ENCODE measurements around the gene SRGAP3.

Gene SRGAP3

DNA sequence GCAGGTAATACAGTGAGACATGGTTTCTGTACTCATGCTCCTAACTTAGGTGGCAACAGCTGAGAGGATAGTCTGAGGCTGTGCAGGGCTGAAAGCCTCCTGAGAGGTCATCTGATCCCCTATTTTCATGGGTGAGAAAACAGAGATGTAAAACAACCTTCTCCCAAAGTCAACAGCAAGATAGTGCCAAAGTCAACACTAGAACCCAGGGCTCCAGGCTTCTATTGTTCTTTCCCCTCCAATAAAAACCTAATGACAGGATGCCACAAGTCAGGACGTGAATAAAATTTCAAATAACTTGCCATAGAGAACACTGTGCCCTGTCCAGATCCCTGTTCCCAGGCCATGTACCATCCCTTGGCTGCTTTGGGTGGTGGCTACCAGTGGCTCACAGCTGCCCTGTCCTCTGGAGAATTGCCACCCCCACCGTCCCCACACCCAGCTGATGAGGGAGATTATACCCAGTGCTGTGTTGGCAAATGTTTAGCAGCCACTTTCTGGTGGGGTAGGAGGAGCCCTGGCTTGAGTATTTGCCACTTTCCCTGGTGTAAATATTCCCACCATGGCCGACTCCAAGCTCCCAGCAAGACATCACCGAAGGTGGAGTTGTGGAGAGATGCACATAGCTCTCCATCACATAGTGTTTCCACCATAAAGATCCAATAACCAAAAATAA is 54.8 kb downstream of the SRGAP3 start:
- DNase-seq (ENCODE audit: low read depth): no peak
- TF ChIP-seq, protein P1, sequence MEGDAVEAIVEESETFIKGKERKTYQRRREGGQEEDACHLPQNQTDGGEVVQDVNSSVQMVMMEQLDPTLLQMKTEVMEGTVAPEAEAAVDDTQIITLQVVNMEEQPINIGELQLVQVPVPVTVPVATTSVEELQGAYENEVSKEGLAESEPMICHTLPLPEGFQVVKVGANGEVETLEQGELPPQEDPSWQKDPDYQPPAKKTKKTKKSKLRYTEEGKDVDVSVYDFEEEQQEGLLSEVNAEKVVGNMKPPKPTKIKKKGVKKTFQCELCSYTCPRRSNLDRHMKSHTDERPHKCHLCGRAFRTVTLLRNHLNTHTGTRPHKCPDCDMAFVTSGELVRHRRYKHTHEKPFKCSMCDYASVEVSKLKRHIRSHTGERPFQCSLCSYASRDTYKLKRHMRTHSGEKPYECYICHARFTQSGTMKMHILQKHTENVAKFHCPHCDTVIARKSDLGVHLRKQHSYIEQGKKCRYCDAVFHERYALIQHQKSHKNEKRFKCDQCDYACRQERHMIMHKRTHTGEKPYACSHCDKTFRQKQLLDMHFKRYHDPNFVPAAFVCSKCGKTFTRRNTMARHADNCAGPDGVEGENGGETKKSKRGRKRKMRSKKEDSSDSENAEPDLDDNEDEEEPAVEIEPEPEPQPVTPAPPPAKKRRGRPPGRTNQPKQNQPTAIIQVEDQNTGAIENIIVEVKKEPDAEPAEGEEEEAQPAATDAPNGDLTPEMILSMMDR (IDR thresholded peaks at IDR 0.05; ENCODE audit: control insufficient read depth, insufficient read depth, low read depth, low read length, missing control alignments): no peak
- no peak overlapping the region for H3K4me3 ChIP-seq (ENCODE audit: control insufficient read depth, low read depth, low read length)

DNA sequence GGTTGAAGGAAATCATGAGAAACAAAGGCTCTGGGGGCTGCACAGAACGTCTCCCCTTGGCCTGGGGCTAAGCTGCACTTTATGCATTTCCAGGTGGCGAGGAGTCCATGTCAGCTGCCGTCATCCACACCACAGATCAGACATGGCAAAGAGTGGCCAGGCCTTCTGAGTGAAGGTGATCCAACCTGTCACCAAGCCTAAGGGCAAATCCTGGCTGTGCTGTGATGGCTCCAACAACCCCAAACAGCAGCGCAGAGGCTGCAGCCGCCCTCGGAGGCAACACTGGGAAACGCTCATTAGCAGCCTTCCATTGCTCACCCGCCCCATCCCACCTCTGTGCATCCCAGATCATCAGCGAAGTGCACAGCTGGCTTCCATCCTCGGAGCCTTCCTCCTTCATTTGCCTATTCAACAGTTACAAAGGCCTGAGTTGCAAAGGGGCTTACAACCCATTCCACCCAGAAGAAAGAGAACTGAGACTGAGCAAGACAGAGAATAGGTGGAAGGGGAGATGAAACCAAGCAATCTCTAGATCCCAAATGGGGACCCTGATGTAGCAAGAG is 55.7 kb downstream of the SRGAP3 start:
- no peak for DNase-seq (ENCODE audit: low read depth)
- TF ChIP-seq, protein P1 (IDR thresholded peaks at IDR 0.05; ENCODE audit: control insufficient read depth, insufficient read depth, low read depth, low read length, missing control alignments): no peak
- H3K4me3 ChIP-seq (ENCODE audit: control insufficient read depth, low read depth, low read length): no peak overlapping the region

DNA sequence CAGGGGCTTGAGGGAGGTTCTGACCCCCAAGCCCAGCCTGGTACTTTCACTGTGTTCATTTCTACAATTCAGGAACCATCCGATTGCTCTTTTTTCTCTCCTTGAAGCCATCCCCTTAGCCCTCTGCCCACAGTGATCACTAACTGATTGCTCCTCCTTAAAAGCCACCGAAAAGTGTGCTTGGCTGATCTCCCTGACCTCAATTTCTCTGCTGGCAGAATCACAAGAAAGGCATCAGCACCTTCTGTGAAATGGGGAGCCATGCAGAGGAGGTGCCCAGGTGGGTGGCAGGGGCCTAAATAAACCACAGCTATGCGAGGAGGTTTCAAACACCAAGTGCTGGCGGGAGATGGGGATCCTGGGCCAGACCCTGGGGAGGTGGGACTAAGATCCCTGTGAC is 56.2 kb downstream of the SRGAP3 start:
- no peak overlapping the region for H3K4me3 ChIP-seq (ENCODE audit: control insufficient read depth, low read depth, low read length)
- TF ChIP-seq, protein P1 (IDR thresholded peaks at IDR 0.05; ENCODE audit: control insufficient read depth, insufficient read depth, low read depth, low read length, missing control alignments): no peak
- no peak for DNase-seq (ENCODE audit: low read depth)

DNA sequence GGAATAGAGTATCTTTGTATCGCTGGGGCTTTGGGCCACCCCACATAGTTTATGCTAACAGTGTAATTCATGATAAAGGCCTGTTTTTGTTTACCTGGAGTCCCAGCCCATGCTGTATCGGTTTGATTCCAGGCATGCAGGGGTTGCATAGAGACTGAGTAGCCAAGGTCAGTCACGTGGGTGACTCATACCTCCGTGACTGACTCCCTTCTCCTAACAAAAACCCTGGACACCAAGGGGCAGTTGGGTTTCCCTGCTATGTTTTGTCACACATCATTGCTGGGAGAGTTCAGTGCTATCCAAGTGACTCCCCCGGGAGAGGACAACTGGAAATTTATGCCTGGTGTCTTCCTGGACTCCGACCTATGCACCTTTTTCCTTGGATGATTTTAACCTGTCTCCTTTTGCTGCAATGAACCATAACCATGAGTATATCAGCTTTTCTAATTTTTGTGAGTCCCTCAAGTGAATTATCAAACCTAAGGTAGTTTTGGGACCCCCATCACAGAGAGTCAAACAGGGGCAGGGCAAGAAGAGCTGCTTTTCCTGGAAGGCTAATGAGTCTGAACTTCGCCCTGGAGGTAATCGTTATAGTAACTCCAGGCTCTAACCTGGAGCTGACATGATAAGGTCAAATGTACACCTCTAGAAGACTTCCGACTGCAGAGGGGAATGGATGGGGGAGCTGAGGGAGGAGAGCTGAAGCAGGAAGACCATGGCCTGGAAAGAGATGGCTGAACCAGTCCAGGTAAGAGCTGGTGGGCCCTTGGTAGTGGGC is 57.0 kb downstream of the SRGAP3 start:
- DNase-seq (ENCODE audit: low read depth): no peak
- no peak overlapping the region for H3K4me3 ChIP-seq (ENCODE audit: control insufficient read depth, low read depth, low read length)
- TF ChIP-seq, protein P1 (IDR thresholded peaks at IDR 0.05; ENCODE audit: control insufficient read depth, insufficient read depth, low read depth, low read length, missing control alignments): no peak

DNA sequence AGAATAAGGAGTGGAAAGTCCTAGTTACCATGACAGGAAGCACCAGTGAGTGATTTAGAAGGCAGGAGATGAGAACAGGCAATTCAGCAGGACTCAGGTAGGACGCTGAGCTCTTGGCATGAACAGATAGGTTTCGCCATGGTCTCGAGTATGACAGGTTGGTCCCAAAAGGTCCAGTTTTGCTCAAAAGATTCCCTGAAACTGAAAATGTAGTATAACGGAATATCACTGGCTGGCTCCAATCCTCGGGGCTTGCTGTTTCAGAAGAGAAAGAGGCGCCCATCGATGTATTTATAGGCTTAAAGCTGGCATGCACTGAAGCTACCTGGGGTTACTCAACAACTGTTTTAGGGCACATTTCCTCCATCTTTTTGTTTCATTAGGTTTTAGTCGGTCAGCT is 59.2 kb downstream of the SRGAP3 start:
- DNase-seq (ENCODE audit: low read depth): no peak
- no peak overlapping the region for H3K4me3 ChIP-seq (ENCODE audit: control insufficient read depth, low read depth, low read length)

DNA sequence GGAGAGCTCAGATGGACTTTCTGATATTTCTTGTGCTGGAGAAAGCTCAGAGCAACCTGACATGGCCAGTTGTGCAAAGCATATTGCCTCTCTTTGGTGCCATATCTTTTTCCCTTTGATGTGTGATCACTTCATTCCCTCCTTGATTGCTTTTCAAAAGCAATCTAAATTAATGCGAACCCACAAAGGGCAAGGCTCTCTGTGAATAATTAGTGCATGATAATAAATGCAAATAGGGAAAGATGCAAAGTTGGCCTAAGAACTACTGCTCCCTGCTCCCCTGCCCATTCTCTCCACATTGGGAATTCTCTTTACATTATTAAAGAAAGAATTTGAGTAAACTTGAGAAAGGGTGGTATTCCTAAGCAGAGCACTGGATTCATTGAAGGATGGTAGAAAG is 60.9 kb downstream of the SRGAP3 start:
- DNase-seq (ENCODE audit: low read depth): no peak
- H3K4me3 ChIP-seq (ENCODE audit: control insufficient read depth, low read depth, low read length): no peak overlapping the region
- TF ChIP-seq, protein P1 (IDR thresholded peaks at IDR 0.05; ENCODE audit: control insufficient read depth, insufficient read depth, low read depth, low read length, missing control alignments): no peak

More for the DNA sequence above, 59.2 kb downstream of the SRGAP3 start:
- TF ChIP-seq, protein P1 (IDR thresholded peaks at IDR 0.05; ENCODE audit: control insufficient read depth, insufficient read depth, low read depth, low read length, missing control alignments): no peak
